Stromal cell of bone marrow (primary cell): Measurements from ENCODE around the gene DCHS2.

Source experiments
- DNase-seq: peaks from one replicate; pipeline ENCODE4 v3.0.0-alpha.2; 2012; ENCODE audit warnings: low read depth

Gene DCHS2

DNA sequence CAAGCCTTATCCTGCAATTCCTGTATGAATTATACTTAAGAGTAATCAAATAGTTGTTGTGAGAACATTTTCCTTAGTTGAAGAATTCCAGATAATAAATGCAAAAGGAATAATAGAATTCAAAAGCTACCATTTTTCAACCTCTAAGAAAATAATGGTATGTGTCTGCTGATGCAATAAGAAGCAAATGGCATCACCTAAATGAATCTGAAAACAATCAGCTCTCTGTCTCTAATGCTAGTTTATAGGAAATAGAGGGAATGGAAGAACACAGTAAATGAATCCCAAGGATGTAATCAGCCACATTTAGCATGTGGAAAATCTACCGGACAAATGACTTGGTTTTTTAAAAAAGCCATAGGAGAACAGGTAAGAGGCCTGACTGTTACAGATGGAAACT lies 115.1 kb downstream of the DCHS2 start:
- no peak for DNase-seq

GRCh38 chr4:154368060-154368459 lies 123.5 kb downstream of the DCHS2 start:
- no peak for DNase-seq

DNA sequence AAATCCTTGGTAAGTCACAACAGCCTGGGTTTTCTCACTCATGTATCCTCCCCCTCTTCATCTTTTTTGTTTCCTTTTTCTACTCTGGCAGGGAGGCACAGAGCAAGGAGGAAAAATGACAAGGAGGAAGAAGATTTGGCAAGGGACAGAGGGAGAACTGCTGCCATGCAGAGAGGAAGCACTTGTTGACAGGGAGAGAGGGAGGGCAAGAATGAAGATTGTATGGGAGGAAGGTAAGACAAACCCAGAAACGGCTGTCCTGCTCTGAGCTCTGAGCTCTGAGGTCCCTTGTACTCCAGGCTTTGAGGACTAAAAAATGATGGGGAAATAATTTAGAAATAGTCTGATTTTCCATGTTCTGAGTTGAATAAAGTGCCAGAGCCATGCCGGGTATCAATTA lies 123.9 kb downstream of the DCHS2 start:
- DNase-seq = no peak

DNA sequence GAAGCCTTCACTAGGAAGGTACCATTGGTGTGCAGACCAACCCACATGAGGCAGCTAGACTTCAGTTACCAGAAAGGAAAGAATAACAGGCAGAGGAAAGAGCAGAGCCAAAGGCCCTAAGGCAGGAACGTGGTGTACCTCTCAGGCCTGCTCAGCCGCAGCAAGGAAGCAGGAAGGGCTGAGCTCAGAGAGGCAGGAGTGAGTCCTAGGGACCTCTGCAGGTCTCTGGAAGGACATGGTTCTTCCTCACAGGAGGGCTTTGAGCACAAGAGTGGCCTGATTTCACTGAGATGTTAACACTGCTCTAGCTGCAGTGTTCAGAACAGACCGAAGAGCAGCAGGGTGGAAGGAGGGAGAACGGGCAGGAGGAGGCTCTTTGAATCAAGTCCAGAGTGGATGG lies 124.6 kb downstream of the DCHS2 start:
- DNase-seq = no peak

GRCh38 chr4:154364066-154364845 lies 127.3 kb downstream of the DCHS2 start:
- peak; percentile 8 for DNase-seq

DNA sequence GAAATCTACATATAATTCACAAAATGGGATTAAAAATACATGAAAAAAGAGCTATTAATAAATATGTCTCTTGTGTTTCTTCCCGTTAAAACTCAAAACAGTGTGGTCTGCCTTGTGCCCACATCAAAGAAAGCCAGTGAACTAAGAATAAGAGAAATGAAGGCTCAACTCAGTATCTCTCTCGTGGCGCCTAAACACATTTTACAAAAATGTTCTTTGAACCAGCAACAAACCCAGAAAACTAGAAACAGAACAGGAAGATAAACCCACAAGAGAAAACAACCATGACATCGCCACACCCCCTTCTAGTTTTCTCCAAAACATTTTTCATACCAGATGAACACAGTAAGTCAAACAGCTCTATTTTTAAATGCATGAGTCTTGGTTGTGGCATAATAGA lies 130.1 kb downstream of the DCHS2 start:
- no peak for DNase-seq

- DNase-seq = no peak
These were observed 131.1 kb downstream of the DCHS2 start for GRCh38 chr4:154360491-154360890.

DNA sequence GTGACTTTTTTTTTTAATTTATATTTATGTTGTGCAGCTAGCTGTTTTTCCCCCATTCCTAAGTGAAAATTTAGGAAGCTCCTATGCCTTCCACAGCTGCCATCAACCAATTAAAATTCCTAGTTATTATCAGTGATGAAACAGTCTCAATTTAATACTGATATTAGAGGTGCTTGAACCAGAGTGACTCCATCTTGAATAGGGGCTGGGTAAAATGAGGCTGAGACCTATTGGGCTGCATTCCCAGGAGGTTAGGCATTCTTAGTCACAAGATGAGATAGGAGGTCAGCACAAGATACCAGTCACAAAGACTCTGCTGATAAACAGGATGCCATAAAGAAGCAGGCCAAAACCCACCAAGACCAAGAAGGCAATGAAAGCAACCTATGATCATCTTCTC lies 136.7 kb downstream of the DCHS2 start:
- no peak for DNase-seq

DNA sequence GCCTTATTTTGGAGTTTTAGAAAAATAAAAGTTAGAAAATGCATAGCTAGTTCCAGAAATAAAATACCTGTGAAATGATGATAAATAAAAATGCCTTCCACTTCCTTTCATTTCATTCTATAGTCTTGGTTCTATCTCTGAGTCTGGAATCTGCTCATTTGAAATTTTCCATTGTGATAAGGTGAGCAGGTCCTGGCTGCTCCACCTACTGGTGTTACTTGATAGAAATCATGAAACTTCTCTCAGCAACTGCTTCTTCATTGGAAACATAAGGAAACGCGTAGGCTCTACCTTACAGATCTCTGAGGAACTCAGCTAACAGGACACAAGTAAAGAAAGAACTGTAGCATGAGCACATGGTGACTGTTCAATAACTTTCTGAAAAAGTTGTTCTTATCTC lies 141.8 kb downstream of the DCHS2 start:
- DNase-seq = no peak

DNA sequence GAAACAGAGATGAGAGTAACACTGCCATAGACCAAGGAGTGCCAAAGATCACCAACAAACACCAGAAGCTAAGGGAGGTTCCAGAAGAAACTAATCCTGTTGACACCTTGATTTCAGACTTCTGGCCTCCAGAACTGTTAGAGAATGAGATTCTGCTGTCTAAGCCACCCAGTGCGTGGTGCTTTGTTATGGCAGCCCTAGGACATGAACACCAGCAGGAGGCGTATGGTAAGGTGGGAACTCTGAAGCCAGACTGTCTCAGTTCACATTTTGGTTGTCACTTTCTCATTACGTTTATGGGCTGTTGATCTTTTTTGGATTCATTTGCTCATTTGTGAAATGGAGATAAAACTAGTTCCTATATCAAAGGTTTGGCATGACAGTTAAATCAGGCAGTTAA lies 142.9 kb downstream of the DCHS2 start:
- no peak for DNase-seq

DNA sequence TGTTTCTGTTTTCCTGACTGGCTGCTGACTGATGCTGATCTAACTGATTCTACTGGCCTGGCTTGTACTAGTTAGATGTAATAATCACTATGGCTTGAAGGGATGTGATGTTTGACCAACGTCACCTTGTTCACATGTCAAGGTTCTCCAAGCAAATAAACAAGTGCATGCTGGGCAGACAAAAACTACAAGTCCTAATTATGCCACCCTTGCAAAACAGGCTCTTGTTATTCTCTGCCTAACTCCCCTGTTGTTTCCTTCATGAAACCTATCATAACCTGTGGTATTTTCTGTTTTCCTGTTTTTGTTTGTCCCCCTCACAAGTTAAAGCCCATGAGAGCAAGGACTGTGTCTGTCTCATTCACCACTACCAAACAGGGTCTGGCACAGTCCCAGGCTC lies 146.2 kb downstream of the DCHS2 start:
- no peak for DNase-seq

GRCh38 chr4:154344686-154345085 lies 146.9 kb downstream of the DCHS2 start:
- no peak for DNase-seq

DNA sequence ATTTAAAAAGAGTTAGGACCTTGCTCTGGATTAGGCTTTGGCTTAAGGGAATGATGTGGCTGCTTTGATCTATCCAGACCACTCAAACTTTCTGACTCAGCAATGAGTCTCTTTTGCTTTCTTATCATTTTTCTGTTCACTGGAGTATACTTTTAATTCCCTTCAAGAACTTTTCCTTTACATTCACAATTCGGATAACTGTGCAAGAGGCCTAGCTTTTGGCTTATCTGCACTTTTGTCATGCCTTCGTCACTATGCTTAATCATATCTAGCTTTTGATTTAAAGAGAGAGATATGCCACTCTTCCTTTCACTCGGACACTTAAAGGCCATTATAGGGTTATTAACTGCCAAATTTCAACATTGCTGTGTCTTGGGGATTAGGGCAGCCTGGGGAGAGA lies 147.9 kb downstream of the DCHS2 start:
- DNase-seq = no peak

- no peak for DNase-seq
These were observed 150.2 kb downstream of the DCHS2 start for GRCh38 chr4:154341448-154341847.

- DNase-seq = no peak
These were observed 156.0 kb downstream of the DCHS2 start for GRCh38 chr4:154335588-154335987.

DNA sequence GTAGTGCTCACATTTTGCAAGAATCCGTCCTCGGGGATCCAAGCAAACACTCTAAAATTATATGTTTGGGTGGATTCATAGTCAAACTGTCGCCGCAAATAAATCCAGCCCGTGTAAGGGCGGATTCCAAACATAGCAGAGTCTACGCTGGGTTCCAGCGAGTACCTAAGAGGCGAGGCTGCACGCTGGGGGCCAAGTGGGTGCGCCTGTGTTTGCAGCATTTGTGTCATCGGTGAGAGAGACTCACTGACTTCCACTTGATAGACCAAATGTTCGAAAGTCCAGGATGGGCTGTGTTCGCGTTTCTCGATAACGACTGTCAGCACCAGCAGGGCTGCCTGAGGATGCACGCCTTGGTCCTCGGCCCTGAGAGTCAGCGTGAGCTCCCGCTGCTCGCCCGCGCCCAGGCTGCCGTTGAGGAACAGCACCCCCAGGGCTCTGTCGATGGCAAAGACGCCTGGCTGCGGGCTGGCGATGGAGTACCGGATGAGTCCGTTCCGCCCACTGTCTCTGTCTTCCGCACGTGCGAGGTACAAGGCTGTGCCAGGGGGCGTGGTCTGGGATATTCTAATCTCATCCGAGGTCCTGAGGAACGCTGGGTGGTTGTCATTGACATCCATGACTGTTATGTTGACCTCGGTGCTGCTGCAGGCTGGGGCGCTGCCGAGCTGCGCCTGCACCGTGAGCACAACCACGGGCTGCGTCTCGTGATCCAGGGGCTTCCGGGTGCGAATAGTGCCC lies 158.7 kb downstream of the DCHS2 start:
- DNase-seq = no peak

DNA sequence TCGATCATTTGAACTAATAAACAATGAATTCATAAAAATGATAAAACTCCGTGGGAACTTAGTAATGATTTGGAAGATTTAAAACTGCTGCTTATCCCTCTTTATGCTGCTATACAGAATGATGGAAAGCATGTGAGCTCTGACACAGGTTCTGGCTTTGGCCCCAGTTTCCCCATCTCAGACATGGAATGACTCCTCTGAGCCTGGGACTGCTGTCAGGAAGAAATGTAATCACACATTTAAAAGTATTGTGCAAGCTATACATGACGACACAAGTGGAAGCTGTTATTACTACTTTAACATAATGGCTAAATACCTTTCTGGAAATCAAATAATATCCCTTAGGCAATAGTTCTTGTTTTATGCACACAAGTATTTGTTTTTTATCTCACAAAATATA lies 161.7 kb downstream of the DCHS2 start:
- DNase-seq = peak; percentile 83

DNA sequence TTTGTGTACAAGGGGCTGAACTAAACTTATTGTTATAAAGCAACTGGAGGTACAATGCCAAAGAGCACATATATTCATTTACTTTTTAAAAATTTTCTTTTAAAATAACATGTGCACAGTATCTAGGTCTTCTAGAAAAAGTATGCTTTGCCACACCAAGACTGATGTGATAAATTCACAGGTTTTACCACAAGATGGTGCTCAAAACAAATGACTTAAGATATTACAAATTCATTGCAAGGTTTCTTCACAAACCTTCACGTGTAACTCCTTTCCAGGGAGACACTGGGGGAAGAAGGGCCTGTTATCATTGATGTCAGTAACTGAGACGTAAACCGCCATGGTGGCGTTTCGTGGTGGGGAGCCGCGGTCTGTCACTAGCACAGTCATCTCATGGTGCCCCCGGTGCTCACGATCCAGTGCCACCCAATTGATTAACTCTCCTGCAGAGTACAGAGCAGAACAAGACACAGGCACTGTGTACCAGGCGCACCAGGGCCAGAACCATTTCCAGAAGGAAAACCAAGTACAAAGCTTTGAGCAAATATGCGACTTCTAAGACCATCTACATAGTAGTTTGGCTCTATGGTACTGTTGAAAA lies 162.2 kb downstream of the DCHS2 start:
- no peak for DNase-seq

DNA sequence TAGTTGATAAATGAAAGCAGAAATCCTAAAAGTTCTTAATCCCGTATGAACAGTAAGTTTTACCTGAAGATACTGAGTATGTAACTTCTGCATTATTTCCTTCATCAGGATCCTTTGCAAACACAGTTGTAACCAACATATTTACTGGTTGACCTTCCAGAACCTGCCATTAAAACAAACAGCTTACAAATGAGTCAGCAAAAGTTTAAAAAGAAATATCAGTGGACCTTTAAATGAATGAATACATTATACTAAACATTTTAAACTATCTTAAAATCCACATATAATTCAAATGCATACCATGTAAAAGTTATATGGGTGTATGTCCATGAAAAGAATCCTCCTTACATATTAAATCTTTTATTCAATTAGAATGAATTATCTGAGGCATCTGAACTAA lies 163.6 kb downstream of the DCHS2 start:
- no peak for DNase-seq

DNA sequence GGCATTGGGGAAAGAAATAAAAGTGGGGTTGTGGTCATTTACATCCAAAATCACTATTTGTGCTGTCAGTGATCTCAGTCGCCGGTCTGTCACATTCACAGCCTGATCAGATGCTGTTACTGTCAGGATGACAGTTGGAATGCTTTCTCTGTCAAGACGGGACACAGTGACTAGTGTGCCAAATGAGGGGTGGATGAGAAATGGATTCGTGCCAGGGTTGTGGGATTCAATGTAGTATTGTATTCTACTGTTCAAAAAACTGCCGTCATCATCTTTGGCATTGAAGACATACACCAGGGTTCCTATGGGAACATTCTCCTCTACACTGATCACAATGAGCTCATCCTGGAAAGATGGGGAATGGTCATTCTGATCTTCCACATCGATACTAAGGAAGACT lies 171.1 kb downstream of the DCHS2 start:
- no peak for DNase-seq

DNA sequence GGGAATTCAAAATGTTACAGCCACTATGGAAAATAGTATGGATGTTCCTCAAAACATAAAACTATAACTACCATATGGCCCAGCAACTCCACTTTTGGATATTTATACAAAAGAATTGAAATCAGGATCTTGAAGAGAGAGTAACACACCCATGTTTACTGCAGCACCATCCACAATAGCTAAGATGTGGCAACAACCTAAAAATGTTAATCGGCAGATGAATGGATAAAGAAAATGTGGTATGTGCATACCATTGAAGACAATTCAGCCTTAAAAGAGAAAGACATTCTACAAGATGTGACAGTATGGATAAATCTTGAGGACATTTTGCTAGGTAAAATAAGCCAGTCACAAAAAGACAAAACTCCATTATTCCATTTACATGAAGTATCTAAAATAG lies 171.9 kb downstream of the DCHS2 start:
- DNase-seq = no peak

GRCh38 chr4:154317201-154317999 lies 174.2 kb downstream of the DCHS2 start:
- no peak for DNase-seq

- DNase-seq = no peak
These were observed 175.9 kb downstream of the DCHS2 start for GRCh38 chr4:154315741-154316140.
